Panc1 (cell line): ENCODE measurements around the gene SYT8.

Experiments
- CTCF ChIP-seq: fragments of 450-650 bp; IDR thresholded peaks from 2 replicates; pipeline ENCODE4 v1.5.1; 2017; ENCODE audit warnings: mild to moderate bottlenecking
- POLR2AphosphoS5 ChIP-seq: IDR thresholded peaks from 2 replicates; pipeline ENCODE4 v1.6.1; 2012; ENCODE audit warnings: mild to moderate bottlenecking, low read depth, low read length, moderate library complexity

GRCh38 chr11:1854132-1854948 lies 19.6 kb downstream of the SYT8 start:
- no peak for TF ChIP-seq CTCF
- no peak for TF ChIP-seq POLR2AphosphoS5
